AG09309 (cell line): ENCODE results near the gene GPS1.
A peak's percentile ranks its signal among the peaks of the same experiment; 100 is the strongest.

Source experiments
- DNase-seq: peaks from one replicate; pipeline ENCODE4 v3.0.0-alpha.2; 2010; ENCODE audit warnings: low read depth
- H3K4me3 ChIP-seq: 2 replicates; pipeline ENCODE4 v1.5.1; 2011; ENCODE audit warnings: mild to moderate bottlenecking, low read depth, low read length, moderate library complexity; ENCODE audit not compliant: control insufficient read depth
- CTCF ChIP-seq: IDR thresholded peaks from 2 replicates; pipeline ENCODE4 v1.5.1; 2011; ENCODE audit warnings: mild to moderate bottlenecking, low read depth, low read length, inconsistent platforms; ENCODE audit not compliant: insufficient read depth, control insufficient read depth; ENCODE audit errors: missing control alignments

The GPS1 gene

DNA sequence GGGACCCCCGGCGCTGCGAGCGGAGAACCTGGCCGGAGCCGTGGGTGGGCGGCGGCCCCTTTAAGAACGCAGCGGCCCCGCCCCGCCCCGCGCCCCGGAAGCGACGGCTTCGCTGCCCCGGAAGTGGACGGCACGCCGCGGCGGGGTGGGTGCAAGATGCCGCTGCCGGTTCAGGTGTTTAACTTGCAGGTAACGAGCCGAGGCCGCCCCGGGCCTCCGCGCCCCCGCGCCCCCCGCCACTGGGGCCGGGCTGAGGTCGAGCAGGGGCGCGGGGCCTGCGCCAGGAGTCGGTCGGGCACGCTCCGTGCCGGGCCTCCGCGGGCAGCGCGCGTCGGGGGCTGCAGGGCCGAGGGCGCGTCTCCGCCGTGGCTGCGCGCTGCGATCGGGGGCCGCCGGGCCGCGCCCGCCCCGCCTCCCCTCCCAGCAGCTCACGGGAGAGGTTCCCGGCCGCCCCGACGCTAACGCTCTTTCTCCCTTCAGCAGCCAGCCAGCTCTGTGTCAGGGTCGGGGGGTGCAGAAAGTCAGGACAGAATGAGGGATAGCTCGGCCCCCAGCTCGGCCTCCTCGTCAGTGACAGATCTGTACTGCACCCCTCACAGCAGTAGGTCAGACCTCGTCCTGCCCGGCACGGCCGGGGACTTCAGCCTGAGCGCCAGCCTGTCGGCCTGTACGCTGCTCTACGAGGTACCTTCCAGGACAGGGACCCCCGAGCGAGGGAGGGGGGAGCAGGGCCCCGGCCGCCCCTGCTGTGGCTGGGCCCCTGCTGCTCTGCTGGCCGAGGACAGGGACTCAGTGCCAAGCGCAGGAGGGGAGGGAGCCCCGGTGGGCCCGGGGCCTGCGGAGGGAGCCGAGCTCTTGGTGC is at the start of gene GPS1, which contains the start of gene RFNG:
GPS1 (plus strand) TSS at position 123 of the 862 bp plus-strand sequence; CDS start at position 157, 34 bp downstream.
RFNG (minus strand) TSS at position 36 of the 862 bp plus-strand sequence. CDS start 45 bp downstream, outside the sequence.
- DNase-seq: no peak
- no peak for TF ChIP-seq CTCF
- H3K4me3 ChIP-seq: peak within 1 kb of the TSS; percentile 74

- TF ChIP-seq CTCF: peak; percentile 14
These were observed 48.0 kb upstream of the GPS1 start for GRCh38 chr17:82003411-82004381.

DNA sequence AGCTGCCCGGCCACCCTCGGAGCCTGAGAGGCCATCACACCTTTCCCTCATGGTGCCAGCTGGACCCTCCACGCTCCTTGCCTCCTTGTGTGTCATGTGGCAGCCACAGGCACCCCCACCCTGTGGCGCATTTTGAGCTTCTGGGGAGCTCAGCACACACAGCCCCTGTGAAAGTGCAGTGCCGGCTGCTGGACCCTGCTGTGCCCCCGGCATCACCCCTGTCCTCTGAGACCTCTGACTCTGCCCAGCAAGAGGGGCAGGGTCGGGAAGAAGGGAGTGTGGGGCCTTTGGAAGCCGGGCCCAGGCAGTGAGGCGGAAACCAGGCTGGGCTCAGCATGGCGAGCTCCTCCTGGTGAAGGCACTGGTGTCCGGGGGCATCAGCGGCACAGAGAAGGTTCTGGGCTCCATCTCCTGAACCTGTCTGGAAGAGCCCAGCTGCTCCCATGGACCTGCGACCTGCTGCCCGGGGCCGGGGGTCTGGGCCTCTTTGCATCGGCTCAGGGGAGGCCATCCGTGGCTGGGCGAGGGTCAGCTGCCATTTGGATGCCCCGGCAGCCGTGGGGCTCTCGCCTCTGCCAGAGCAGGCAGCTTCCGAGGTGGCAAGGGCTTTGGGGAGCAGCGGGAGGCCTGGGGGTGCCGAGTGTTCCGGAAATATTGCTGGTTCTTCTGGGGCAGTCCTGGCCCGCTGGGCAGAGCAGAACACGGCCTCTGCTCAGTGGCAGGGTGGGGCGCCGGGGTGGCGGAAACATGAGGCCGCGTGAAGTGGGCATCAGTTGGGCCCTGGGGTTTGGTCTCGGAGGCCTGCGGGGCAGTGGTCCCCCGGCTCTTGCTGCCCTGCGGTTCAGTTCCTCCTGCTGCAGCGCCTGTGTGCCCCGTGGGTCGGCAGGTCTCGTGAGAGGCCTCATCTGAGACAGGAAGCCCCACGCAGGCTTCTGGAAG is 46.9 kb upstream of the GPS1 start:
- no peak for DNase-seq
- H3K4me3 ChIP-seq: no peak overlapping the region
- no peak for TF ChIP-seq CTCF

More at GRCh38 chr17:82003411-82004381, 48.0 kb upstream of the GPS1 start:
- H3K4me3 ChIP-seq: peak overlapping the region; percentile 3; the same call in 1 of the 2 replicates
- DNase-seq: peak; percentile 76

- no peak for TF ChIP-seq CTCF
- H3K4me3 ChIP-seq: no peak overlapping the region
- DNase-seq: no peak
These were observed 45.9 kb upstream of the GPS1 start for GRCh38 chr17:82005701-82006348.

DNA sequence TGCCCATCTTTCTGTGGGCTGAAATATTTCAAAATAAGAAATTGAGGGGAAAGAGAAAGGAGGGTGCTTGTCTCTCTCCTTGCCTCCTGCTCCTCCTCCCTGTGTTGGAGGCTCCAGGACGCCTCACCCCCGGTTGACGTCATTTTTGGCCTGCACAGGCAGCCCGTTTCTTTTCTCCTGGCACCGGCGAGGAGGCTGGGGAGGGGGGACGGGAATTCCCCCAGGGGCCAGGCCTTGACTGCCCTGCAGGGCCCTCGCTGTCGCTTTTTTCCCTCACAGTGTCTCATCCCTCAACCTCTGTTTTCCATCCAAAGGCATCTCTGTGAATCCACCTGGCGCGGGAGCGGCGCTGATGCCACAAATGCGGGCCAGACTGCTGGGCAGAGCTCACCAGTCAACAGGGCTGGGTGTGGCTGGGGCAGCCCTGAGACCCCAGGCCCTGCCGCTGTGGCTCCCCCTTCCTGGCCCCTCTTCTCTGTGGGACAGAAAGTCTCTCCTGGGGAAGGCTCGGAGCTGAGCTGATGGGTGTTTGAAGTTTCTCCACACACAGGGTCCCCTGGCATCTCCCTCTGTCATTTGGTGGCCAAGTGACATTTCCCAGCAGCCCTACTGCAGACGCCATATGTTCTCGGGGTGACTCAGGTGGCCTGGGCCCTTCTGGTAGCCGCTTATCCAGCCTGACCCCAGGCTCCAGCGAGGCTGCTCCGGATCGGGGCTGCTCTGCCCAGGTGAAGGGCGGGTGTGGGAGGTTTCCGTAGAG is 45.0 kb upstream of the GPS1 start:
- no peak for DNase-seq
- TF ChIP-seq CTCF: no peak

More for the DNA sequence above, 45.0 kb upstream of the GPS1 start:
- H3K4me3 ChIP-seq: no peak overlapping the region
